Activated naive CD8-positive, alpha-beta T cell treated with anti-CD3 and anti-CD28 coated beads, Interleukin-2, amount 50 U/mL, for 24 hours (primary cell): Measurements from ENCODE around the gene GRK6.
A peak's percentile ranks its signal among the peaks of the same experiment; 100 is the strongest.

ENCODE experiments used
- ATAC-seq: fragments of 150-1000 bp; cut with Tn5 transposase; one replicate; pipeline ENCODE4 v1.10.0; 2021
- DNase-seq: peaks from one replicate; pipeline ENCODE4 v3.0.0; 2021
- H3K27ac Mint-ChIP-seq: one replicate; pipeline ENCODE4 v1.8.0; 2021; ENCODE audit warnings: mild to moderate bottlenecking, mixed read lengths
- H3K27me3 Mint-ChIP-seq: one replicate; pipeline ENCODE4 v1.8.0; 2021; ENCODE audit warnings: mixed read lengths
- H3K36me3 Mint-ChIP-seq: one replicate; pipeline ENCODE4 v1.8.0; 2021; ENCODE audit warnings: low read depth, mixed read lengths
- H3K4me1 Mint-ChIP-seq: one replicate; pipeline ENCODE4 v1.8.0; 2021; ENCODE audit warnings: mixed read lengths
- H3K4me3 Mint-ChIP-seq: one replicate; pipeline ENCODE4 v1.8.0; 2021; ENCODE audit warnings: mild to moderate bottlenecking, moderate library complexity, mixed read lengths
- H3K9me3 Mint-ChIP-seq: one replicate; pipeline ENCODE4 v1.8.0; 2021; ENCODE audit warnings: mixed read lengths

The GRK6 gene

DNA sequence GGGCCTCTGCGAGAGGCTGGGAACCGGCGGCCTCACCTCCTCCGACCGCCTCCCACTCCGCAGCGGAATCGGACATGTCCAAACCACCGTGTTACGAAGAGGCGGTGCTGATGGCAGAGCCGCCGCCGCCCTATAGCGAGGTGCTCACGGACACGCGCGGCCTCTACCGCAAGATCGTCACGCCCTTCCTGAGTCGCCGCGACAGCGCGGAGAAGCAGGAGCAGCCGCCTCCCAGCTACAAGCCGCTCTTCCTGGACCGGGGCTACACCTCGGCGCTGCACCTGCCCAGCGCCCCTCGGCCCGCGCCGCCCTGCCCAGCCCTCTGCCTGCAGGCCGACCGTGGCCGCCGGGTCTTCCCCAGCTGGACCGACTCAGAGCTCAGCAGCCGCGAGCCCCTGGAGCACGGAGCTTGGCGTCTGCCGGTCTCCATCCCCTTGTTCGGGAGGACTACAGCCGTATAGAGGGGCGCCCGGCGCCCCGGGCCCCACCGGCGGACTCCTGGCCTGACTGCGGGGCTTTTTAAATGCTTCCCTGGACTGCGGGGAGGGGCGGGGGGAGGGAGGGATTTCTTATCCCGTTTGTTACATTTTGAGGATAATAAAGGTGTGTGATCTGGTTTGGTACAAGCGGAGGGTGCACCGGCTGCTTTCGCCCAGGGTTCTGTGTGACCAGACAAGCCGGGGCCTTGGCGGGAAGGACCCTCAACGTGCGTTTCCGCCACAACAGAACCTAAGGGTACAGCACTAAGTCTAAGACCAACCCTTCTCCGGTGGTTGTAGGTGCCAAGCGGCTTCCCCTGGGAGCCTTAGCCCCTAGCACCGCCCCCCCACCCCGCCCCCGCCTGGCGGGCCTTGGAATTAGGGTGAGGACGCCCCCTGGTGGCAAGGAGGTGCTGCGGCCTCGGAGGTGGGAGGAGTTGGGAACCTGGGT is 29.4 kb downstream of the GRK6 start:
- peaks cover 25% of the 10 kb centered on the region for H3K4me1 Mint-ChIP-seq
- ATAC-seq, result peak; percentile 35
- peak overlapping the region; percentile 88 for H3K27ac Mint-ChIP-seq
- H3K27me3 Mint-ChIP-seq, result no peaks in the 10 kb centered on the region
- H3K36me3 Mint-ChIP-seq, result peaks cover 9% of the 10 kb centered on the region
- H3K9me3 Mint-ChIP-seq, result no peaks in the 10 kb centered on the region
- DNase-seq, result peak; percentile 99
- peak overlapping the region; percentile 84 for H3K4me3 Mint-ChIP-seq

DNA sequence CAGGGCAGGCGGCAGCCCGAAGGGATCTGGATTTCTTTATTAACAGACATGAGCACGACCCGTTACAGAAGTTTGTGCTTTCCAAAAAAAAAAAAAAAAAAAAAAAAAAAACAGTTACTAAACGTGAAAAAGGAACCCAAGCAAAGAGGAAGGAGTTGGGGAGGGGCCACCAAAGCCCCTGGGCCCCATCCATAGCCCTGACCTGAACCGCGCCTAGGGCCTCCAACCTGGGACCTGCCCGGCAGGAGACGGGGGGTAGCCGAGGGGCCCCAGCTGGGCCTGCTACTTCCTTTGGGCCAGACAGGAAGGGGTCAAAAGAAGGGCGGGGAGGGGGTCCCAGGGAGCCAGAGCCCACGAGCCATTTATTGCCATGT is 30.1 kb downstream of the GRK6 start:
- H3K27ac Mint-ChIP-seq, result no peak overlapping the region
- peaks cover 28% of the 10 kb centered on the region for H3K4me1 Mint-ChIP-seq
- ATAC-seq, result no peak
- H3K9me3 Mint-ChIP-seq, result no peaks in the 10 kb centered on the region
- DNase-seq, result no peak
- H3K36me3 Mint-ChIP-seq, result peaks cover 9% of the 10 kb centered on the region
- no peaks in the 10 kb centered on the region for H3K27me3 Mint-ChIP-seq
- peak overlapping the region; percentile 84 for H3K4me3 Mint-ChIP-seq

DNA sequence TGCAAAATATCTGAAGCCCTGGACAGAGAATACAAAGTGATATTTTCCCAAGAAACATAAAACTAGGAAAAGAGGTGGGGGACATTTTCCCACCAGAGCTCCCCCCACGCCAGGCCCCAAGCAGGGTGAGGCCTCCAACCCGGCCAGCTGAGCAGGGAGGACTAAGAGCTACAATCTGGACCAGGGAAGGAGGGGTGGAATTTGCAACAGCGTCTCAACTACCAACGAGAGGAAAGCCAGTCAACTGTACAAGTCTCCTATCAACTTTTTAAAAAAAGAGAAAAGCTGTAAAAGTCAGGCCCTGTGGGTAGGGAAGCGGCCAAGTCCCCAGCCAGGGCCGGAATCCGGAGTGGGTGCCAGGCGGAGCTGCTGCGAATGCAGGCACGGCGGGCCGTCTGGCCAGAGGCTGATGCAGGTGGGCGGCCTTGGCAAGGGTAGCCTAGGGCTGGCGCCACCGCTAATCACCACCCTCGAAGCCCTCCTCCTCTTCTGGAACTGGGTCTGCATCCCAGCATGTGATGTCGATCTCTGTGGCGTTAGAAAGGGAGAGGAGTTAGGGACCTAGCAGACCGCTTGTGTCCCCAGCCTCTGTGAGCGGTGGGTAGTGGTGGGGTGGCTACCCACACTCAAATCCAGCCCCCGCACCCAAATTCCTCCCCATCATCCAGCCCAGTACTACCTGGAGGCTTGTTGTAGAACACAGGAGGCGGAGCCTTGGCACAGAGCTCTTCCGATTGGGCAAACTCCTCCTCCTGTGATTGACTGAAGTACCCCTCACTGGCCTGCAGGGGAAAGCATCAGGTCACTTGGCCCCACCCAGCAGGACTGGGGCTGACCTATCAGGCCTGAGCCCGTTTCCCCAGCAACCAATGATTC is 30.7 kb downstream of the GRK6 start:
- peaks cover 9% of the 10 kb centered on the region for H3K36me3 Mint-ChIP-seq
- peak overlapping the region; percentile 36 for H3K4me3 Mint-ChIP-seq
- peak; percentile 17 for ATAC-seq
- no peak overlapping the region for H3K27ac Mint-ChIP-seq
- H3K9me3 Mint-ChIP-seq, result no peaks in the 10 kb centered on the region
- peak; percentile 68 for DNase-seq
- peaks cover 29% of the 10 kb centered on the region for H3K4me1 Mint-ChIP-seq
- H3K27me3 Mint-ChIP-seq, result no peaks in the 10 kb centered on the region

DNA sequence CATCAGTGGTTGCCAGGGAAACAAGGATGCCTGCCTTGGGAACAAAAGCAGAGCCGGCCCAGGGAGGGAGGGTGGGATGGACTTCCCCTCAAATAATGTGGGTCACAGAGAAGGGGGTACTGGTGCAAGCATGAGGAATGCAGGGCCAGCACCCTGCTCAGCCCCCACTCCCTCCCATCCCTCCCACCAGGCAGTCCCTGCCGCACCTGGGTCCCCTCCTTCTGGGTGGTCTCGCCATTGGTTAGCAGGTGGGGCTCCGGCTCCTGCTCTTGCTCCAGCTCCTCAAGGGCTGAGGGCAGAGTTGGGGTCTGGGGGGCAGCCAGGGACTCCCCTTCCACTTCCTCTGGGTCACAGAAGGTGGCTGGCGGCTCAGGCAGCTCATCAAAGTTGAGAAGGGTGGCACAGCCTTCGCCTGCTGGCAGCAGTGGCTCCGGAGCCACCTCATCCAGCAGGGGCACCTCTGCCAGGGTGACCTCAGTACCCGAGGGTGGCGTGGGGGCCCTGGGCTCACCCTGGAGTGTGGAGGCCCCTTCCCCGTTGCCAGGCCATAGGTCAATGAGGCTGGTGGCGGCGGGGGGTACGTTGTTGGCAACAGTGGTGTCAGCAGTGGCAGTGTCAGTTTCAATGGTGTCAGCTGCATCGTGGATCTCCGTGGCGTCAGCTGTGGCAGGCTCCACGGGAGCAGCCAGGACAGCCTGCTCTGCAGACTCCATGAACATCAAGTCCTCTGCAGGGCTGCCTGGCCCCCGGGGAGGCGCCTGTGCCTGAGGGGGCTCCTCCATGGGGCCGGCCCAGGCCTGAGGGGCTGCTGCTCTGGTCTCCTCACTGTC is 31.6 kb downstream of the GRK6 start:
- Mint-ChIP-seq H3K27me3 (no peaks in the 10 kb centered on the region), H3K4me3 (peak overlapping the region; percentile 36), H3K9me3 (no peaks in the 10 kb centered on the region), H3K36me3 (peaks cover 11% of the 10 kb centered on the region), H3K4me1 (peaks cover 32% of the 10 kb centered on the region), H3K27ac (no peak overlapping the region)
- DNase-seq (no peak), ATAC-seq (no peak)

DNA sequence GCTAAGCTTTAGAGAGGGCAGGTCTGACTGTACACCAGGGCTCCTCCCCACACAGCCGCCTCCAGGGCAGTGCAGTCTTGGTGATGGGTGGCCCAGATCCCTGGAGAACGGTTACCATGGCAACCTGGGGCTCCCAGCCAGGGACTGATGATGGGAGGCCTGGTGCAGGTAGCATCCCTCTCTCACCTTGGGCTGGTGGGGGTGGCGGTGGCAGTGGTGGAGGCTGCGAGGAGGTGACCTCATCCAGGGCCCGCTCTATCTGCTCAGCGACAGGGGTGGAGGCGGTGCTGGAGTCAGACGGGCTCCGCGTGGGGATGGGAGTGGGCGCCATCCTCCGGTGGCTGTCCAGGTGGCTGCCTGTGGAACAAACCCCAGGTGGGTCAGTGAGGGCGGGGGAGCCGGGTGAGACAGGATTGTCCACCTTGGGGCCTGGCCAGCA is 32.5 kb downstream of the GRK6 start:
- ATAC-seq (no peak), DNase-seq (no peak)
- H3K27ac Mint-ChIP-seq, result no peak overlapping the region
- H3K27me3 Mint-ChIP-seq, result no peaks in the 10 kb centered on the region
- H3K9me3 Mint-ChIP-seq, result no peaks in the 10 kb centered on the region
- H3K4me3 Mint-ChIP-seq, result no peak overlapping the region
- H3K36me3 Mint-ChIP-seq, result peaks cover 11% of the 10 kb centered on the region
- peaks cover 27% of the 10 kb centered on the region for H3K4me1 Mint-ChIP-seq

DNA sequence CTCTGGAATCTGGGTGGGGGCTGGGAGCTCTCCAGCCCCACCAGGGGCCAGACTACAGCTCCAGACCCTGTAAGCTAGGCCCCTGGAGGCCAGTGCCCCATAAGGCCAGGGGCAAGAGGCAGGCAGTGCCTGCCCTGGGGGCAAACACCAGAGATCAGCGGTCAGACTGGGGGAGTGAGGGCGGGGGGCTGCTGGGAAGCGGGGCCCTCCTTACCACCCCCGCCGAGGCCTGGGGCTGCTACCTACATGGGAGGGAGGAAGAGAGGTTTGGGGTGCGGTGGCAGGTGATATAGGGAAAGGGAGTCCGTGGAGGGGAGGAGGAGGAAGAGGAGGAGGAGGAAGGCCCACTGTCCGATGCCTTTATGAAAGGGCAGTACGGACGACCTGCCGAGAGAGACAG is 32.9 kb downstream of the GRK6 start:
- H3K4me1 Mint-ChIP-seq, result peaks cover 26% of the 10 kb centered on the region
- no peak overlapping the region for H3K27ac Mint-ChIP-seq
- ATAC-seq, result no peak

DNA sequence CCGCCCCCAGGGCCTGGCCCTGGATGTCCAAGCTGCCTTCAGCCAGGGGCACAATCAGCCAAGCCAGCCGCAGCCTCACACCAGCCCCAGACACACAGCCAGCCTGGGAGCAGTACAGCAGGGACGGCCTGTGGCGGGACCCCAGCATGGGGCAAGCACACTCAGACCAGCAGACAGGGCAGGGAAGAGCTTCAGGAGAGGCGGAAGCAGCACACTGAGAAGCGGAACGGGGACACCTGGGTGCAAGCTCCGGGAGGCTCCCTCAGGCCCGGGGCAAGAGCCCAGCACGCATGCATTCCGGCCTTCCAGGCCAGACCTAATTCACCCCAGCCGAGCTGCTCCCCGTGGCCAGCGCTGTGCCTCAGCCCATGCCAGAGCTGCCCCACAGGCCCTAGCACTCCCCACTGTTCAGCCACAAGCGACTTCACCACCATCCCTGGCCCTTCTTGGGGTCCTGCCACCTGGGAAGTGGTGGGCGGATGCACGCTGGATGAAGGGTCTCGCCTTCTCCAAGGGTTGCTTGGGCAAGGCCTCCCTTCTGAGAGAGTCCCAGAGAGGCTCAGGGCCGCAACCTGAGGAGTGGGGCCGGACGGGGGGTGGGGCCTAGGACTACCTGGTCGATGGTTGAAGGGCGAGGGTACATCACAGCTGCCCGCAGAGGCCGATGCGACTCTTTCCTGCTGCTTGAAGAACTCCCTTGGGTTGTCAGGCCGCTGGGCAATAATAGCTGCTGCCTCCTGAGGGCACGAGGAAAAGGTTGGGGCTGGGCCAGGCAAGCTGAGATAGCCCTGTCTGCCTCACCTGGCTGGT is 33.5 kb downstream of the GRK6 start:
- H3K4me3 Mint-ChIP-seq, result no peak overlapping the region
- no peak overlapping the region for H3K27ac Mint-ChIP-seq
- no peaks in the 10 kb centered on the region for H3K9me3 Mint-ChIP-seq
- H3K36me3 Mint-ChIP-seq, result peaks cover 11% of the 10 kb centered on the region
- peaks cover 26% of the 10 kb centered on the region for H3K4me1 Mint-ChIP-seq
- DNase-seq (no peak), ATAC-seq (no peak)
- no peaks in the 10 kb centered on the region for H3K27me3 Mint-ChIP-seq

More for the DNA sequence above, 32.9 kb downstream of the GRK6 start:
- H3K9me3 Mint-ChIP-seq, result no peaks in the 10 kb centered on the region
- H3K4me3 Mint-ChIP-seq, result no peak overlapping the region
- no peak for DNase-seq
- peaks cover 11% of the 10 kb centered on the region for H3K36me3 Mint-ChIP-seq
- H3K27me3 Mint-ChIP-seq, result no peaks in the 10 kb centered on the region

DNA sequence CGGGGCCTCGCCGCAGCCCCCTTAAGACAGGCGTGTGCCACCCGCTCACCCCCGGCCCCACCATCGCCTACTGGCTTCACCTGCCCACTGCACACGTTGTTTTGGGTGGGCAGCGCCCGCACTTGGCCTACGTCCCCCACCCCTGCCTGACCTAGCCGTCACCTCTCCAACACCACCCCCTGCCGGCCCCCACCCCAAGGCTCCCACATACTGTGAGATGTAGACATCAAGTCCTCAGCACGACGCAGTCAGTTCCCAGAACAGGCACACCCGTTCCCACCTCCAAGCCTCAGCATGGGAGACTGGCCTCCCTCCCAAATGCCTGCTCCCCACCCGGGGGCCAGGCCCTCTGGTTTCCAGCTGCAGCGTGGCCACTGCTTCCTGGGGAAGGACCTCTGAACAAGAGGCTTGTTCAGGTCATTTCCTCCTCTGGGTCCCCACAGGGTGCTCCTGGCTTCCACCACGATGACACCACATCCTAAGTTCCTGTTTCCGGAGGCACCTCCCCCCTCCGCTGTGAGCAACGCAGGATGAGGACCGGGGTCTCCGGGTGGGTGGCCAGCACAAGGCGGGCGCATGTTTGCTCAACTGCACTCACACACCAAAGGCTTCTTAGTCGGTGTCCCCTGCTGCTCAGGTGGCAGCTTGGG is 35.7 kb downstream of the GRK6 start:
- Mint-ChIP-seq H3K9me3 (no peaks in the 10 kb centered on the region), H3K27me3 (no peaks in the 10 kb centered on the region), H3K36me3 (peaks cover 22% of the 10 kb centered on the region), H3K4me1 (peaks cover 21% of the 10 kb centered on the region), H3K27ac (peak overlapping the region; percentile 74), H3K4me3 (peak overlapping the region; percentile 38)
- DNase-seq (no peak), ATAC-seq (no peak)

DNA sequence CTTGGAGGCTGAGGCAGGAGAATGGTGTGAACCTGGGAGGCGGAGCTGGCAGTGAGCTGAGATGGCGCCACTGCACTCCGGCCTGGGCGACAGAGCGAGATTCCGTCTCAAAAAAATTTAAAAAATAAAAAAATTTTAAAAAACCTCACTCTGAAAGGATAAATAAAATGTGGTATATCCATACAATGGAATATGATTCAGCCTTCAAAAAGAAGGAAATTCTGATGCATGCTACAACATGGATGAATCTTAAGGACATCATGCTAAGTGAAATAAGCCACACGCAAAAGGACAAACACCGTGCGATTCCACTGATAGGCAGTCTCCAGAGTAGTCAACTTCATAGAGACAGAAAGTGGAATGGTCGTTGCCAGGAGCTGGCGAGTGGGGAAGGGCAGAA is 38.6 kb downstream of the GRK6 start:
- no peak for ATAC-seq
- peaks cover 27% of the 10 kb centered on the region for H3K36me3 Mint-ChIP-seq
- DNase-seq, result no peak
- no peak overlapping the region for H3K27ac Mint-ChIP-seq
- H3K4me1 Mint-ChIP-seq, result peaks cover 19% of the 10 kb centered on the region
- H3K27me3 Mint-ChIP-seq, result no peaks in the 10 kb centered on the region
- no peak overlapping the region for H3K4me3 Mint-ChIP-seq
- H3K9me3 Mint-ChIP-seq, result no peaks in the 10 kb centered on the region

DNA sequence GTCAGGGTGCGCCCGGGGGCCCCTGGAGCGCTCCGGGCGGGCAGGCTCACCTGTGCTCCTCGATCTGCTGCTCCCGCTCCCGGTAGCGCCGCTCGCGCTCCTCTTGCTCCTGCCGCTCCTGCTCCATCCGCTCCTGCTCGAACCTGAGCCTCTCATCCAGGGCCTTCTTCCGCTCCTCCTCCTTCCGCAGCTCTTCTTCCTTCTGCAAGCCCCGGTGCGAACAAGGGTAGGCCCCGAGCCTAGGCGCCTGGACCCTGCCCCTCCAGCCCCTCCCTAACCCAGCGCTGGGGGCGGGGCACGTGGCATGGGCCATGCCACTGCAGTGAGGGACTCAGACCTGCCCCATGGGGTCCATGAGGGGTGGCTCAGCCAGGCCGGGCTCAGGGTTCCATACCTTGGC is 40.4 kb downstream of the GRK6 start:
- H3K4me1 Mint-ChIP-seq, result peaks cover 30% of the 10 kb centered on the region
- H3K36me3 Mint-ChIP-seq, result peaks cover 29% of the 10 kb centered on the region
- H3K27ac Mint-ChIP-seq, result no peak overlapping the region
- H3K27me3 Mint-ChIP-seq, result no peaks in the 10 kb centered on the region
- ATAC-seq (no peak), DNase-seq (no peak)
- no peaks in the 10 kb centered on the region for H3K9me3 Mint-ChIP-seq
- no peak overlapping the region for H3K4me3 Mint-ChIP-seq

DNA sequence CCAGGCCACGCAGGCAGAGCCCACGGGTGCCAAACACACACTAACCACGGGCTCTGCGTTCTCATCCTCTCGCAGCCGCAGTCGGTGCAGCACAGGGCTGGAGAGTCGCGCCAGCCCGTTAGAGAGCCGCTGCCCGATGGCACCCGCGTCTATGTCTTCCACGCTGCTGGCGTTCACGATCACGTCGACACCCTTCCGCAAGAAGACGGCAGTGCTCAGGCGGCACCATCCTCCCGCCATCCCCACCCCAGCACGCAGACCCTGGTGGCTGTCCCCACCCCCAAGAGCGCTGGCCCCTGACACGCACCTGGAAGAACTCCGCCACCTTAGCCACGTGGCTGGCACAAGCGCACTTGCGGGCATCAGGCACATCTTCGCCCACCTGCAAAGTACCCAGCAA is 41.0 kb downstream of the GRK6 start:
- H3K36me3 Mint-ChIP-seq, result peaks cover 29% of the 10 kb centered on the region
- H3K4me3 Mint-ChIP-seq, result no peak overlapping the region
- H3K27ac Mint-ChIP-seq, result no peak overlapping the region
- DNase-seq, result no peak
- H3K9me3 Mint-ChIP-seq, result no peaks in the 10 kb centered on the region
- no peaks in the 10 kb centered on the region for H3K27me3 Mint-ChIP-seq
- peaks cover 29% of the 10 kb centered on the region for H3K4me1 Mint-ChIP-seq
- no peak for ATAC-seq

DNA sequence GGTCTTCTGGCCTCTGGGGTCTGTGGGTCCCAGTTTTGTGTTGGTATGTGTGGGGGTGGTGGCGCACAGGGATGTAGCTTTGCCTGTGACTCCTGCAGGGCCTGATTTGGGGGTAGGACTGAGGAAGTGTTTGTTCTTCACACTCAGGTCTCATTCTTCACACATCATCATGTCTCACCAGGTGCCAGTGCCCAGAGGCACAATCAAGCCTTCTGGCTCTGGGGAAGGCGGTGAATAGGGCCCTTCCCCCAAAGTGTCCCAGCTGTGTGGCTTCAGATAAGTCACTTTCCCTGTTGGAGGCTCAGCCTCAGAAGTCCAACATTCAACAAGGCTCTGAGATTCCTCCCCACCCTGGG is 41.8 kb downstream of the GRK6 start:
- peaks cover 22% of the 10 kb centered on the region for H3K4me1 Mint-ChIP-seq
- ATAC-seq, result no peak
- DNase-seq, result no peak
- no peak overlapping the region for H3K27ac Mint-ChIP-seq
- no peaks in the 10 kb centered on the region for H3K27me3 Mint-ChIP-seq
- H3K4me3 Mint-ChIP-seq, result no peak overlapping the region
- H3K36me3 Mint-ChIP-seq, result peaks cover 27% of the 10 kb centered on the region
- no peaks in the 10 kb centered on the region for H3K9me3 Mint-ChIP-seq
